CD8-positive, alpha-beta memory T cell (primary cell): ENCODE results near the gene RFC2. TPM values are rescaled to one million over a fixed set of nuclear protein-coding genes. Genes with fewer than 3 reads are reported as not detected.
"Not testable (repeated sequence)": the region's sequence is repeated elsewhere in the genome, so short reads cannot be mapped to it uniquely, and the experiment has no call there.

Source experiments
- CTCF ChIA-PET: fragments of 350-600 bp; sonication (Branson Sonifier 250); formaldehyde crosslinking; loops from one replicate; lab custom pipeline; 2021; ENCODE audit warnings: antibody characterized with exemption; lab: Charles Lee
- POLR2A ChIA-PET: fragments of 350-600 bp; sonication (Branson Sonifier 250); formaldehyde crosslinking; loops from one replicate; lab custom pipeline; 2021; ENCODE audit warnings: antibody characterized with exemption; lab: Charles Lee
- DNase-seq, 5 donors: peaks; one replicate each; pipeline versions ENCODE4 v3.0.0 to v3.0.0-alpha.2; 2020 to 2022; ENCODE audit warnings: mixed read lengths in 1 of 5
- H3K27ac ChIP-seq: one replicate; pipeline ENCODE4 v1.7.0; 2013; ENCODE audit warnings: low read depth, mild to moderate bottlenecking, low read length, moderate library complexity
- H3K27me3 ChIP-seq: 2 replicates; pipeline ENCODE4 v1.7.0; 2013; ENCODE audit warnings: low read length, mild to moderate bottlenecking; ENCODE audit not compliant: insufficient read depth, poor library complexity, severe bottlenecking
- H3K36me3 ChIP-seq: 2 replicates; pipeline ENCODE4 v1.7.0; 2013; ENCODE audit warnings: mild to moderate bottlenecking, low read length, moderate library complexity; ENCODE audit not compliant: insufficient read depth
- H3K4me1 ChIP-seq: 2 replicates; pipeline ENCODE4 v1.7.0; 2013; ENCODE audit warnings: mild to moderate bottlenecking, low read length, moderate library complexity; ENCODE audit not compliant: insufficient read depth
- H3K4me3 ChIP-seq: 2 replicates; pipeline ENCODE4 v1.7.0; 2013; ENCODE audit warnings: mild to moderate bottlenecking, low read length
- H3K9me3 ChIP-seq: 2 replicates; pipeline ENCODE4 v1.7.0; 2013; ENCODE audit warnings: mild to moderate bottlenecking, low read length
- H3K27ac Mint-ChIP-seq, 8 donors: one replicate each; pipeline ENCODE4 v1.8.0; 2020 to 2021; ENCODE audit warnings: mixed read lengths in 8 of 8, mild to moderate bottlenecking in 6 of 8, inconsistent platforms in 3 of 8, moderate library complexity in 3 of 8
- H3K27me3 Mint-ChIP-seq, 2 donors: one replicate each; pipeline ENCODE4 v1.8.0; 2020 to 2021; ENCODE audit warnings: mixed read lengths in 2 of 2, mild to moderate bottlenecking in 1 of 2, moderate library complexity in 1 of 2
- H3K36me3 Mint-ChIP-seq, 3 donors: one replicate each; pipeline ENCODE4 v1.8.0; 2020 to 2021; ENCODE audit warnings: mixed read lengths in 3 of 3, inconsistent platforms in 1 of 3, mild to moderate bottlenecking in 1 of 3
- H3K4me1 Mint-ChIP-seq, 3 donors: one replicate each; pipeline ENCODE4 v1.8.0; 2020 to 2021; ENCODE audit warnings: mixed read lengths in 3 of 3, inconsistent platforms in 1 of 3, mild to moderate bottlenecking in 1 of 3
- H3K4me3 Mint-ChIP-seq, 7 donors: one replicate each; pipeline ENCODE4 v1.8.0; 2020 to 2021; ENCODE audit warnings: mixed read lengths in 7 of 7, mild to moderate bottlenecking in 6 of 7, moderate library complexity in 4 of 7, inconsistent platforms in 2 of 7
- H3K9me3 Mint-ChIP-seq, 5 donors: one replicate each; pipeline ENCODE4 v1.8.0; 2020 to 2022; ENCODE audit warnings: mixed read lengths in 5 of 5, mild to moderate bottlenecking in 3 of 5, moderate library complexity in 2 of 5, inconsistent platforms in 1 of 5
- polyA plus RNA-seq: library from polyadenylated mRNA; unstranded; fragments of 300-500 nt; fragmentation: Illumina TruSeq; gene quantifications from one replicate; pipeline ENCODE4 v1.2.3, GENCODE V29; 2021
- total RNA-seq, 2 experiments: library from RNA; stranded (reverse); gene quantifications; one replicate each; pipeline ENCODE4 v1.2.3, GENCODE V29; 2021

RFC2 gene
- total and polyA plus RNA-seq, 3 experiments from 2014 or later = 24.8 to 99.4 (median 88.9) TPM

DNA sequence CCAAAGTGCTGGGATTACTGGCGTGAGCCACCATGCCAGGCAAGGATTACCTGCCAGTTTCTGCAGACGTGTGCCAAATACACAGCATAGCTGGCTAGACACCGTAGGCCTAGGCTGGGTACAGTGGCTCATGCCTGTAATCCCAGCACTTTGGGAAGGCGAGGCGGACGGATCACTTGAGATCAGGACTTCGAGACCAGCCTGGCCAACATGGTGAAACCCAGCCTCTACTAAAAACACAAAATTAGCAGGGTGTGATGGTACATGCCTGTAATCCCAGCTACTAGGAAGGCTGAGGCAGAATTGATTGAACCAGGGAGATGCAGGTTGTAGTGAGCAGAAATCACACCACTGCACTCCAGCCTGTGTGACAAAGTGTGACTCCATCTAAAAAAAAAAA is 868 bp downstream of the RFC2 start:
- Mint-ChIP-seq H3K9me3 (no peaks in the 10 kb centered on the region), H3K36me3 (peaks cover 0 to 36% (median 8%) of the 10 kb centered on the region in 3 donors), H3K27ac (peak overlapping the region; percentile 24 to 97 (median 92)), H3K27me3 (no peaks in the 10 kb centered on the region), H3K4me1 (peaks cover 17 to 34% (median 30%) of the 10 kb centered on the region in 3 donors), H3K4me3 (peak overlapping the region; percentile 91 to 99 (median 94))
- H3K27me3 ChIP-seq = no peaks in the 10 kb centered on the region
- no peaks in the 10 kb centered on the region for H3K9me3 ChIP-seq
- peak overlapping the region; percentile 82 for H3K4me3 ChIP-seq
- peaks cover 18% of the 10 kb centered on the region for H3K36me3 ChIP-seq
- CTCF ChIA-PET = no interaction called here
- POLR2A ChIA-PET = no interaction called here
- DNase-seq = no peak
- peak overlapping the region; percentile 90 for H3K27ac ChIP-seq
- H3K4me1 ChIP-seq = peaks cover 10% of the 10 kb centered on the region

DNA sequence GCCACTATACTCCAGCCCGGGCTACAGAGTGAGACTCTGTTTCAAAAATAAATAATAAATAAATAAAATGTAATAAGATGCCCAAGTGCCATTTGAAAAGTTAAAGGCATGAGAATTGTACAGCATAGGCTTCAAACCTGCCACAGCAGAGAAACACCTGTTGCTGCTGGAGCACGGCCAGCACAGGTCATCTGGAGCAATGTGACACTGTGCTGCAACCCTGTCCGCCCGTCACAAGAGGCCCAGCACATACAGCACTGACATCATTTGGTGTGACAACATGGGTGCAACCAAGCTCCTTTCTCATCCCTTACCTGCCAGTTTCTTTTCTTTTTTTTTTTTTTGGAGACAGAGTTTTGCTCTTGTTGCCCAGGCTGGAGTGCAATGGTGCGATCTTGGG is 1.3 kb downstream of the RFC2 start:
- POLR2A ChIA-PET = no interaction called here
- Mint-ChIP-seq H3K36me3 (peaks cover 0 to 40% (median 10%) of the 10 kb centered on the region in 3 donors), H3K4me3 (peak overlapping the region; percentile 61 to 96 (median 73)), H3K4me1 (peaks cover 17 to 34% (median 30%) of the 10 kb centered on the region in 3 donors), H3K27me3 (no peaks in the 10 kb centered on the region), H3K9me3 (no peaks in the 10 kb centered on the region), H3K27ac (peak overlapping the region in 3 of 8 donors; percentile 29 to 70 (median 47))
- Histone ChIP-seq H3K36me3 (peaks cover 18% of the 10 kb centered on the region), H3K27ac (no peak overlapping the region), H3K9me3 (no peaks in the 10 kb centered on the region), H3K4me3 (no peak overlapping the region), H3K4me1 (peaks cover 10% of the 10 kb centered on the region), H3K27me3 (no peaks in the 10 kb centered on the region)
- DNase-seq = no peak
- CTCF ChIA-PET = no interaction called here

DNA sequence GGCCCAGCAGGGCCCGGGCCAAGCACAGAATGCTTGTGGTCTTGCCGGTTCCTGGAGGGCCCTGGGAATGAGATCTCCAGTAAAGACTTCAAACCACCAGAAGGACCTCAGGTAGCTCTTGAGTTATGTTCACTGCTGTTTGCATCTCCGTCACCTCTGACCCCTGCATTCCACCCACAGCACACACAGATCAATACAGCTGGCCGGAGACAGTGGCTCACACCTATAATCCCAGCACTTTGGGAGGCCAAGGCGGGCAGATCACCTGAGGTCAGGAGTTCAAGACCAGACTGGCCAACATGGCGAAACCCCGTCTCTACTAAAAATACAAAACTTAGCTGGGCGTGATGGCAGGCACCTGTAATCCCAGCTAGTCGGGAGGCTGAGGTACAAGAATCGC is 5.1 kb downstream of the RFC2 start:
- H3K27me3 ChIP-seq, H3K27me3 Mint-ChIP-seq, H3K4me3 ChIP-seq, H3K4me1 ChIP-seq, DNase-seq, POLR2A ChIA-PET, CTCF ChIA-PET, H3K9me3 ChIP-seq, H3K27ac ChIP-seq, H3K9me3 Mint-ChIP-seq: not testable (repeated sequence)
- peaks cover 8 to 20% (median 18%) of the 10 kb centered on the region in 3 donors for H3K4me1 Mint-ChIP-seq
- H3K36me3 ChIP-seq = peaks cover 18% of the 10 kb centered on the region
- H3K36me3 Mint-ChIP-seq = peaks cover 0 to 55% (median 13%) of the 10 kb centered on the region in 3 donors
- peak overlapping the region in 1 of 8 donors; percentile 46 for H3K27ac Mint-ChIP-seq
- H3K4me3 Mint-ChIP-seq = peak overlapping the region in 1 of 7 donors; percentile 56

DNA sequence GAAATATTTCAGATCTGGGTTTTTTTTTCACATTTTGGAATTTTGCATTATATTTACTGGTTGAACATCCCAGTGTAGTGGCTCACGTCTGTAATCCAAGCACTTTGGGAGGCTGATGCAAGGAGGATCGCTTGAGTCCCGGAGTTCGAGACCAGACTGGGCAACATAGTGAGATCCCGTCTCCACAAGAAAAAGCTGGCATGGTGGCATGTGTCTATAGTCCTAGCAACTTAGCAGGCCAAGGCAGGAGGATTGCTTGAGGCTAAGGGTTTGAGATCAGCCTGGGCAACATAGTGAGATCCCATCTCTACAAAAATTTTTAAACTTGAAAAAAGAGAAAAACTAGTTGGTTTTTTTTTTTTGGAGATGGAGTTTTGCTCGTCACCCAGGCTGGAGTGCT is 6.0 kb downstream of the RFC2 start:
- H3K36me3 Mint-ChIP-seq = peaks cover 0 to 60% (median 13%) of the 10 kb centered on the region in 3 donors
- Histone ChIP-seq H3K4me1 (no peaks in the 10 kb centered on the region), H3K27ac (no peak overlapping the region), H3K27me3 (no peaks in the 10 kb centered on the region), H3K36me3 (peaks cover 20% of the 10 kb centered on the region), H3K4me3 (no peak overlapping the region), H3K9me3 (no peaks in the 10 kb centered on the region)
- H3K4me3 Mint-ChIP-seq = no peak overlapping the region
- H3K9me3 Mint-ChIP-seq = no peaks in the 10 kb centered on the region
- peak overlapping the region in 2 of 8 donors; percentile 43 to 70 for H3K27ac Mint-ChIP-seq
- no peaks in the 10 kb centered on the region for H3K27me3 Mint-ChIP-seq
- POLR2A ChIA-PET = no interaction called here
- DNase-seq = no peak
- CTCF ChIA-PET = no interaction called here
- peaks cover 5 to 12% (median 9%) of the 10 kb centered on the region in 3 donors for H3K4me1 Mint-ChIP-seq

DNA sequence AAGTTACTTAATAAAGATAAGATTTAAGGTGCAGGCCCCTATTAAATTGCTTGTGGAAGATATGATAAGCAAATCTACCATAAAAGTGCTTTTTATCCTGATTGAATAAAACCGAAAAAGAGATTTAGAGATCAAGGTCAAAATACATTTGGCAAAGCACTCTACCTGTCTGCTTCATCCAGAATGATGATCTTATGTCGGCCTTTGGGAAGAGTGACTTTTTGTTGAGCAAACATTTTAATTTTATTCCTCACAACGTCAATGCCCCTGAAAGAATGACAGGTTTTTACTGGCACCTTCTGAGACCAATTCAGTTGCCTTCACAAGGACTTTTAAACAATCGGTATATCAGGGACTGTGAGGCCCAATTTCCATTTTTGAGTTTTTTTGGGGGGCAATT is 7.7 kb downstream of the RFC2 start:
- H3K27me3 ChIP-seq = no peaks in the 10 kb centered on the region
- Mint-ChIP-seq H3K4me3 (no peak overlapping the region), H3K36me3 (peaks cover 0 to 72% (median 16%) of the 10 kb centered on the region in 3 donors), H3K27ac (no peak overlapping the region), H3K9me3 (no peaks in the 10 kb centered on the region), H3K4me1 (peaks cover 0 to 5% (median 4%) of the 10 kb centered on the region in 3 donors), H3K27me3 (no peaks in the 10 kb centered on the region)
- ChIA-PET POLR2A (no interaction called here), CTCF (no interaction called here)
- H3K4me1 ChIP-seq = no peaks in the 10 kb centered on the region
- no peak overlapping the region for H3K4me3 ChIP-seq
- peaks cover 24% of the 10 kb centered on the region for H3K36me3 ChIP-seq
- DNase-seq = no peak
- H3K27ac ChIP-seq = no peak overlapping the region
- no peaks in the 10 kb centered on the region for H3K9me3 ChIP-seq

DNA sequence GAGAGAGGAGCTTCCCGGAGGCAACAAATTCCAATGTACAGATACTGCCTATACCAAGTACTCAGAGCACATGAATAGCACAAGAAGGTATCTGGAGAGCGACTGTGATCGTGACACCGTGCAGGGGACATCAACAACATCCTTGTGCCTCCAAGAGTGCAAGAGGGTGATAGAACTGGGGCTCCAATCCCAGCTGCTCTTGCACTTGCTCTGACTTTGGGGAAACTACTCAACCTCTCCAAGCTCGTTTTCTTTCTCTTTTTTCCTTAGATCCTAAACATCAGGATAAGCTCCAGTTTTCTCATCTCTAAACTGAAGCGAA is 12.1 kb downstream of the RFC2 start:
- no peaks in the 10 kb centered on the region for H3K4me1 ChIP-seq
- no peak overlapping the region for H3K4me3 Mint-ChIP-seq
- no peak for DNase-seq
- no peak overlapping the region for H3K4me3 ChIP-seq
- H3K9me3 ChIP-seq = no peaks in the 10 kb centered on the region
- H3K36me3 ChIP-seq = peaks cover 18% of the 10 kb centered on the region
- no peaks in the 10 kb centered on the region for H3K27me3 Mint-ChIP-seq
- peaks cover 3 to 71% (median 24%) of the 10 kb centered on the region in 3 donors for H3K36me3 Mint-ChIP-seq
- H3K27ac ChIP-seq = no peak overlapping the region
- H3K27me3 ChIP-seq = no peaks in the 10 kb centered on the region
- peak overlapping the region in 1 of 8 donors; percentile 25 for H3K27ac Mint-ChIP-seq
- ChIA-PET CTCF (no interaction called here), POLR2A (no interaction called here)
- H3K4me1 Mint-ChIP-seq = peaks cover 0 to 2% (median 0%) of the 10 kb centered on the region in 3 donors
- no peaks in the 10 kb centered on the region for H3K9me3 Mint-ChIP-seq

DNA sequence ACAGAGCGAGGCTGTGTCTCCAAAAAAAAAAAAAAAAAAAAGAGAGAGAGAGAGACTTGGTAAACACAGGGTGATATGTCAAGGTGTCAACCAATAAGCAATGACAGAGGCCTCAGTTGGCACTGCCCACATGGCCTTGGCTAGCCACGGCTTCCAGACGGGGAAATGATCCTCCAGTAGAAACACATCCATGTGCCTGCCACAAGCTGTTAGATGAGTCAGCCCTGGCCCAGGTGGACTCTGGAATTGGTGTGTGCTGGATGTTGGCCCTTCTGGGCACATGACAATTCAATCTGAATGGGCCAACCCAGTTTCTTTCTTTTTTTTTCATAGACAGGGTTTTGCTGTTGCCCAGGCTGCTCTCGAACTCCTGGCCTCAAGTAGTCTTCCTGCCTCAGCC is 13.7 kb downstream of the RFC2 start:
- DNase-seq = no peak
- ChIA-PET CTCF (interaction anchor here (0.9 kb wide), 1 partner anchor 14 kb away, joined by 3 read pairs; no protein-coding TSS in a partner anchor), POLR2A (no interaction called here)
- no peaks in the 10 kb centered on the region for H3K9me3 ChIP-seq
- H3K27ac ChIP-seq = no peak overlapping the region
- Mint-ChIP-seq H3K4me1 (peaks cover 2 to 4% (median 3%) of the 10 kb centered on the region in 3 donors), H3K27me3 (no peaks in the 10 kb centered on the region), H3K36me3 (peaks cover 3 to 75% (median 25%) of the 10 kb centered on the region in 3 donors), H3K27ac (no peak overlapping the region), H3K4me3 (no peak overlapping the region), H3K9me3 (no peaks in the 10 kb centered on the region)
- peaks cover 18% of the 10 kb centered on the region for H3K36me3 ChIP-seq
- no peaks in the 10 kb centered on the region for H3K4me1 ChIP-seq
- H3K4me3 ChIP-seq = no peak overlapping the region
- no peaks in the 10 kb centered on the region for H3K27me3 ChIP-seq

DNA sequence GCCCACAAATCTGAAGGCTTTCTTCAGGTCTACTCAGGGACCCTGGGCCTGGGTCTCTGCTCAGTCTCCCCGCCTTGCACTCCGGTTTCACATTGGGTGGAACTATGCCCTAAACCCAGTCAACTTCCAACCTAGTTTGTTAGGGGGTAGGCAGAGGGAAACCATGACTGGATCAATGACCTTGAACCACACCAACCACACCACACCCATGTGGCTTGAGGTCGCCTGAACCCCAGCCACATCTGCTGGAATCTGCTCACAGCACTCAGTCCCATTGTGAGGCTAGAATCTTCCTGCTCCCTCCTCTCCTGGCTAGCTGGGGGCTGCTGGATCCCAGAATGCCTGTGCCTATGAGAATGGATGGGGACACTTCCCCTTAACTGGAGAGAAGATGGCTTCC is 17.9 kb downstream of the RFC2 start:
- no peak overlapping the region for H3K4me3 Mint-ChIP-seq
- Histone ChIP-seq H3K4me3 (no peak overlapping the region), H3K27me3 (no peaks in the 10 kb centered on the region), H3K27ac (no peak overlapping the region), H3K4me1 (no peaks in the 10 kb centered on the region), H3K9me3 (no peaks in the 10 kb centered on the region), H3K36me3 (peaks cover 12% of the 10 kb centered on the region)
- CTCF ChIA-PET = no interaction called here
- no peaks in the 10 kb centered on the region for H3K27me3 Mint-ChIP-seq
- peaks cover 3 to 5% (median 4%) of the 10 kb centered on the region in 3 donors for H3K4me1 Mint-ChIP-seq
- H3K9me3 Mint-ChIP-seq = no peaks in the 10 kb centered on the region
- POLR2A ChIA-PET = interaction anchor here (0.9 kb wide), 1 partner anchor 21 kb away, joined by 4 read pairs; no protein-coding TSS in a partner anchor
- DNase-seq = no peak
- H3K36me3 Mint-ChIP-seq = peaks cover 1 to 71% (median 23%) of the 10 kb centered on the region in 3 donors
- peak overlapping the region in 1 of 8 donors; percentile 29 for H3K27ac Mint-ChIP-seq
